Panc1 (cell line): ENCODE data around the gene CMTM3.
"Not testable (repeated sequence)": the region's sequence is repeated elsewhere in the genome, so short reads cannot be mapped to it uniquely, and the experiment has no call there.

Experiments used
- TF ChIP-seq, protein P1 (sequence below): fragments of 450-650 bp; IDR thresholded peaks from 2 replicates; pipeline ENCODE4 v1.5.1; 2017; ENCODE audit warnings: mild to moderate bottlenecking
- TF ChIP-seq, protein P2 (sequence below), 2 experiments: IDR thresholded peaks; 2 replicates each; pipeline ENCODE4 v1.6.1; 2011 to 2012; ENCODE audit warnings: low read depth in 2 of 2, control low read depth in 1 of 2, low read length in 1 of 2, mild to moderate bottlenecking in 1 of 2, moderate library complexity in 1 of 2; ENCODE audit not compliant: insufficient read depth in 1 of 2

GRCh38 chr16:66627611-66628378 lies 23.3 kb downstream of the CMTM3 start:
- TF ChIP-seq, protein P1, sequence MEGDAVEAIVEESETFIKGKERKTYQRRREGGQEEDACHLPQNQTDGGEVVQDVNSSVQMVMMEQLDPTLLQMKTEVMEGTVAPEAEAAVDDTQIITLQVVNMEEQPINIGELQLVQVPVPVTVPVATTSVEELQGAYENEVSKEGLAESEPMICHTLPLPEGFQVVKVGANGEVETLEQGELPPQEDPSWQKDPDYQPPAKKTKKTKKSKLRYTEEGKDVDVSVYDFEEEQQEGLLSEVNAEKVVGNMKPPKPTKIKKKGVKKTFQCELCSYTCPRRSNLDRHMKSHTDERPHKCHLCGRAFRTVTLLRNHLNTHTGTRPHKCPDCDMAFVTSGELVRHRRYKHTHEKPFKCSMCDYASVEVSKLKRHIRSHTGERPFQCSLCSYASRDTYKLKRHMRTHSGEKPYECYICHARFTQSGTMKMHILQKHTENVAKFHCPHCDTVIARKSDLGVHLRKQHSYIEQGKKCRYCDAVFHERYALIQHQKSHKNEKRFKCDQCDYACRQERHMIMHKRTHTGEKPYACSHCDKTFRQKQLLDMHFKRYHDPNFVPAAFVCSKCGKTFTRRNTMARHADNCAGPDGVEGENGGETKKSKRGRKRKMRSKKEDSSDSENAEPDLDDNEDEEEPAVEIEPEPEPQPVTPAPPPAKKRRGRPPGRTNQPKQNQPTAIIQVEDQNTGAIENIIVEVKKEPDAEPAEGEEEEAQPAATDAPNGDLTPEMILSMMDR = not testable (repeated sequence)
- TF ChIP-seq, protein P2, sequence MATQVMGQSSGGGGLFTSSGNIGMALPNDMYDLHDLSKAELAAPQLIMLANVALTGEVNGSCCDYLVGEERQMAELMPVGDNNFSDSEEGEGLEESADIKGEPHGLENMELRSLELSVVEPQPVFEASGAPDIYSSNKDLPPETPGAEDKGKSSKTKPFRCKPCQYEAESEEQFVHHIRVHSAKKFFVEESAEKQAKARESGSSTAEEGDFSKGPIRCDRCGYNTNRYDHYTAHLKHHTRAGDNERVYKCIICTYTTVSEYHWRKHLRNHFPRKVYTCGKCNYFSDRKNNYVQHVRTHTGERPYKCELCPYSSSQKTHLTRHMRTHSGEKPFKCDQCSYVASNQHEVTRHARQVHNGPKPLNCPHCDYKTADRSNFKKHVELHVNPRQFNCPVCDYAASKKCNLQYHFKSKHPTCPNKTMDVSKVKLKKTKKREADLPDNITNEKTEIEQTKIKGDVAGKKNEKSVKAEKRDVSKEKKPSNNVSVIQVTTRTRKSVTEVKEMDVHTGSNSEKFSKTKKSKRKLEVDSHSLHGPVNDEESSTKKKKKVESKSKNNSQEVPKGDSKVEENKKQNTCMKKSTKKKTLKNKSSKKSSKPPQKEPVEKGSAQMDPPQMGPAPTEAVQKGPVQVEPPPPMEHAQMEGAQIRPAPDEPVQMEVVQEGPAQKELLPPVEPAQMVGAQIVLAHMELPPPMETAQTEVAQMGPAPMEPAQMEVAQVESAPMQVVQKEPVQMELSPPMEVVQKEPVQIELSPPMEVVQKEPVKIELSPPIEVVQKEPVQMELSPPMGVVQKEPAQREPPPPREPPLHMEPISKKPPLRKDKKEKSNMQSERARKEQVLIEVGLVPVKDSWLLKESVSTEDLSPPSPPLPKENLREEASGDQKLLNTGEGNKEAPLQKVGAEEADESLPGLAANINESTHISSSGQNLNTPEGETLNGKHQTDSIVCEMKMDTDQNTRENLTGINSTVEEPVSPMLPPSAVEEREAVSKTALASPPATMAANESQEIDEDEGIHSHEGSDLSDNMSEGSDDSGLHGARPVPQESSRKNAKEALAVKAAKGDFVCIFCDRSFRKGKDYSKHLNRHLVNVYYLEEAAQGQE (IDR thresholded peaks at IDR 0.05; ENCODE audit: insufficient read depth in 1 of 2, low read depth in 2 of 2, low read length in 1 of 2) = not testable (repeated sequence)
